Central memory CD8-positive, alpha-beta T cell (primary cell): ENCODE data around the gene RASSF5.
"Not testable (repeated sequence)": the region's sequence is repeated elsewhere in the genome, so short reads cannot be mapped to it uniquely, and the experiment has no call there.

Source experiments
- ATAC-seq: fragments of 150-1000 bp; cut with Tn5 transposase; replicated peaks from 2 replicates; pipeline ENCODE4 v1.10.0; 2022; ENCODE audit warnings: mild to moderate bottlenecking, moderate FRiP score, moderate number of reproducible peaks; ENCODE audit not compliant: poor library complexity, severe bottlenecking; ENCODE audit errors: extremely low read depth
- DNase-seq, 2 donors: peaks; one replicate each; pipeline ENCODE4 v3.0.0; 2021; ENCODE audit warnings: low spot score in 2 of 2
- H3K27ac Mint-ChIP-seq: one replicate; pipeline ENCODE4 v1.8.0; 2022; ENCODE audit warnings: low read depth, mild to moderate bottlenecking, moderate library complexity, mixed read lengths
- H3K27me3 Mint-ChIP-seq: one replicate; pipeline ENCODE4 v1.8.0; 2022; ENCODE audit warnings: mixed read lengths
- H3K36me3 Mint-ChIP-seq: one replicate; pipeline ENCODE4 v1.8.0; 2022; ENCODE audit warnings: mild to moderate bottlenecking, moderate library complexity, mixed read lengths; ENCODE audit not compliant: insufficient read depth
- H3K4me1 Mint-ChIP-seq: one replicate; pipeline ENCODE4 v1.8.0; 2022; ENCODE audit warnings: mixed read lengths
- H3K4me3 Mint-ChIP-seq: one replicate; pipeline ENCODE4 v1.8.0; 2022; ENCODE audit warnings: mild to moderate bottlenecking, moderate library complexity, mixed read lengths
- H3K9me3 Mint-ChIP-seq: one replicate; pipeline ENCODE4 v1.8.0; 2022; ENCODE audit warnings: mixed read lengths

Gene RASSF5

GRCh38 chr1:206479183-206480125 is 27.9 kb upstream of the RASSF5 start:
- peak; percentile 56 for ATAC-seq
- peak; percentile 44 to 50 for DNase-seq
- H3K4me1 Mint-ChIP-seq, result peaks cover 10% of the 10 kb centered on the region
- no peaks in the 10 kb centered on the region for H3K9me3 Mint-ChIP-seq
- H3K4me3 Mint-ChIP-seq, result no peak overlapping the region
- no peaks in the 10 kb centered on the region for H3K27me3 Mint-ChIP-seq
- peak overlapping the region; percentile 3 for H3K27ac Mint-ChIP-seq
- H3K36me3 Mint-ChIP-seq, result peaks cover 41% of the 10 kb centered on the region

DNA sequence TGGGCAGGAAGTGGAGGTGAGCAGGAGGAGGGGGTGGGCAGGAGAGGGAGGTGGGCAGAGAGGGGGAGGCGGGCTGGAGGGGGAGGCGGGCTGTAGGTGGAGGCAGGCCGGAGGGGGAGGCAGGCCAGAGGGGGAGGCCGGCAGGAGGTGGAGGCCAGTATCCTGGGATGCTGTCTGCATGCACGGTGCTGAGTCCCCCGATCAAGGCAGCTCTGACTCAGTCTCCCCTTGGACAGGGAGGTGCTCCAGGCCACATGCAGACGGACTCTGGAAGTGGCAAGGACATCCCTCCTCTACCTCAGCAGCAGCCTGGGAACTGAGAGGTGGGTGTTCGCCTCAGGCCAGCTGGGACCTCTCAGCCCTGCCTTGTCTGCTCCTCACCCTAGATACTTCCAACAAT is 27.1 kb upstream of the RASSF5 start:
- peak overlapping the region; percentile 22 for H3K27ac Mint-ChIP-seq

DNA sequence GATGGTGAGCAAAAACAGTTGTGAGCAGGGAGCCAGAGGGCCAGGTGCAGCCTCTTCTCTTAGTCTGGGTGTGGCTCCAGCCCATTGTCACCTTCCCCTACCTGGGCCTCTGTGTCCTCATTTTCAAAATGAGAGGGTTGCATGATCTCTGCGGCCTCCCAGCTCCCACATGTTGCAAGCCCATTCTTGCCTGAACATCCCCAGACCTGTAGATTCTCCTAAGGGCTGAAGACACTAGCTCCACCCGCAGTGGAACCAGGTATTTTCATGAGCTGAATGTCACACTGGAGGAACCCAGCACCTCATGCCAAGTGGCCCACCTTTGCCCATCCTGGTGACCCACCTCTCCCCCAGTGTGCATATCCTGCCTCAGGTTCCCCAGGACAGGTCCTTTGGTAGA is 24.7 kb upstream of the RASSF5 start:
- no peak for ATAC-seq
- DNase-seq, result no peak
- no peak overlapping the region for H3K4me3 Mint-ChIP-seq
- H3K36me3 Mint-ChIP-seq, result peaks cover 37% of the 10 kb centered on the region
- no peaks in the 10 kb centered on the region for H3K27me3 Mint-ChIP-seq
- H3K9me3 Mint-ChIP-seq, result no peaks in the 10 kb centered on the region
- peaks cover 10% of the 10 kb centered on the region for H3K4me1 Mint-ChIP-seq
- H3K27ac Mint-ChIP-seq, result no peak overlapping the region

More for the DNA sequence above, 27.1 kb upstream of the RASSF5 start:
- Mint-ChIP-seq H3K36me3 (peaks cover 39% of the 10 kb centered on the region), H3K4me1 (peaks cover 10% of the 10 kb centered on the region), H3K9me3 (no peaks in the 10 kb centered on the region), H3K27me3 (no peaks in the 10 kb centered on the region), H3K4me3 (no peak overlapping the region)
- DNase-seq (no peak), ATAC-seq (no peak)

- not testable (repeated sequence) for H3K4me1 Mint-ChIP-seq, ATAC-seq, H3K27ac Mint-ChIP-seq, H3K9me3 Mint-ChIP-seq, H3K4me3 Mint-ChIP-seq, DNase-seq, H3K27me3 Mint-ChIP-seq
- H3K36me3 Mint-ChIP-seq, result peaks cover 38% of the 10 kb centered on the region
Observed at GRCh38 chr1:206483864-206484263, 23.5 kb upstream of the RASSF5 start.

GRCh38 chr1:206484901-206485300 is 22.4 kb upstream of the RASSF5 start:
- Mint-ChIP-seq H3K36me3 (peaks cover 38% of the 10 kb centered on the region), H3K27me3 (no peaks in the 10 kb centered on the region), H3K4me1 (no peaks in the 10 kb centered on the region), H3K4me3 (no peak overlapping the region), H3K9me3 (no peaks in the 10 kb centered on the region), H3K27ac (no peak overlapping the region)
- DNase-seq (no peak), ATAC-seq (no peak)

DNA sequence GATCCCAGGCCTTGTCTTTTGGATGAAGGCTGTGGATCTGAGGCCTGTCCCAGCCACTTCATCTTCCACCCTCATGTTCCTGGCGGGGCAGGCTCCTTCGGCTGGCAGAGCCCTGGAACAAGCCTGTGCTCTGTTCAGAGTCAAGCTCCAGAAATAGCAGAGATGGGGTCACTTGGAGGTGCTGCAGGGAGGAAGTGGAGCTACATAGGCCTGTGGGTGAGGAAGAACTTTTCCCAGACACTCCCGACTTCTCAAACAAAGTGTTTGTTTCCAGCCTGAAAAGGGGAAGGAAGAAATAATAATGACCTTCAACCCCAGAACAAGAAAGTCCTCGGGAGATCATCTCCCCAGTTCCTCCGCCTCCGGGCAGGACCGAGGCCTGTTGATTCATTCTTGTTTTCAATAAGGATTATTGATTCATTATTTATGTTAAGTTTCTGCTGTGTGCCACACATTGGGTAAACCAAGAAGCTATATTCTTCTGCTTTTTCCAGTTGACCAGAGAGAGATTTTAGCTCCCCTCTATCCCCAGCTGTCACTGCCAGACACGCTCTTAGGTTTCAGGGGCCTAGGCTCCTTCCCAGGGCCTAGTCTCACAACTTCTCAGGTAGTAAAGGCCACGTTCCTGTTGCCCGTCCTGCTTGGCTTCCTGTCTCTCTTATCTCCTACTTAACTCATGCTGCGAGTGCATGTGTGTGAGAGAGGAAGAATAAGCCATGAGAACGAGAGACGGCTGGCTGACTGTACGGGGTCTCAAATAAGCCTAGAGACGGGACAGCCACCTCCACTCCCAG is 20.1 kb upstream of the RASSF5 start:
- ATAC-seq (no peak), DNase-seq (no peak)
- H3K27ac Mint-ChIP-seq, result no peak overlapping the region

DNA sequence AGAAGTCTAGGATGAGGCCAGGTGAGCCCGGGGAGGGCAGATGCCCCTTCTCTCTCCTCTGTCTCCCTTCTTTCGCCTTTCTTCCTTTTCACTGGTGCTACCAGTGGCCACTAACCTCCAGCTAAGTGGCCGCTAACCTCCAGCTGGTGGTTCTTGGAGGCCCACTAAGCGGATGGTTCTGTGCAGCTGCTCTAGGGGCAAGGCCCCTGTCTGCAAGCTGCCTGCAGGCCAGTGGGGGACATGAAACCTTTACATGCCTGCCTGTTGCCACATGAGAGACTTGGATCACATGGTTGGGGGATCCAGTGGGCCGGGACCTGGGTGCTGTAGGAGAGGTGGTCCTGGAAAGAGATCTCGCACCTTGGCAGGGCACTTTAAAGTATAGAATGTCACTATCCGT is 19.4 kb upstream of the RASSF5 start:
- ATAC-seq, result no peak
- no peaks in the 10 kb centered on the region for H3K9me3 Mint-ChIP-seq
- H3K36me3 Mint-ChIP-seq, result peaks cover 34% of the 10 kb centered on the region
- DNase-seq, result no peak
- H3K4me1 Mint-ChIP-seq, result peaks cover 6% of the 10 kb centered on the region
- no peak overlapping the region for H3K4me3 Mint-ChIP-seq
- no peak overlapping the region for H3K27ac Mint-ChIP-seq
- H3K27me3 Mint-ChIP-seq, result no peaks in the 10 kb centered on the region

More for the DNA sequence above, 20.1 kb upstream of the RASSF5 start:
- Mint-ChIP-seq H3K4me1 (peaks cover 6% of the 10 kb centered on the region), H3K9me3 (no peaks in the 10 kb centered on the region), H3K4me3 (no peak overlapping the region), H3K36me3 (peaks cover 39% of the 10 kb centered on the region), H3K27me3 (no peaks in the 10 kb centered on the region)

- H3K9me3 Mint-ChIP-seq, result no peaks in the 10 kb centered on the region
- ATAC-seq (no peak), DNase-seq (no peak)
- peaks cover 6% of the 10 kb centered on the region for H3K4me1 Mint-ChIP-seq
- H3K27me3 Mint-ChIP-seq, result no peaks in the 10 kb centered on the region
- H3K36me3 Mint-ChIP-seq, result peaks cover 34% of the 10 kb centered on the region
- no peak overlapping the region for H3K27ac Mint-ChIP-seq
- no peak overlapping the region for H3K4me3 Mint-ChIP-seq
Observed at GRCh38 chr1:206488466-206488865, 18.9 kb upstream of the RASSF5 start.

- H3K4me3 Mint-ChIP-seq, result no peak overlapping the region
- DNase-seq, result peak; percentile 57 to 64
- H3K27me3 Mint-ChIP-seq, result no peaks in the 10 kb centered on the region
- peaks cover 6% of the 10 kb centered on the region for H3K4me1 Mint-ChIP-seq
- H3K27ac Mint-ChIP-seq, result no peak overlapping the region
- peaks cover 36% of the 10 kb centered on the region for H3K36me3 Mint-ChIP-seq
- ATAC-seq, result no peak
- H3K9me3 Mint-ChIP-seq, result no peaks in the 10 kb centered on the region
Observed at GRCh38 chr1:206489980-206490770, 17.2 kb upstream of the RASSF5 start.

- H3K9me3 Mint-ChIP-seq, result no peaks in the 10 kb centered on the region
- no peak for ATAC-seq
- no peak overlapping the region for H3K27ac Mint-ChIP-seq
- H3K4me1 Mint-ChIP-seq, result peaks cover 6% of the 10 kb centered on the region
- no peak for DNase-seq
- peaks cover 35% of the 10 kb centered on the region for H3K36me3 Mint-ChIP-seq
- H3K4me3 Mint-ChIP-seq, result no peak overlapping the region
- H3K27me3 Mint-ChIP-seq, result no peaks in the 10 kb centered on the region
Observed at GRCh38 chr1:206490771-206491405, 16.4 kb upstream of the RASSF5 start.

GRCh38 chr1:206491616-206492015 is 15.7 kb upstream of the RASSF5 start:
- H3K4me1 Mint-ChIP-seq, result peaks cover 13% of the 10 kb centered on the region
- DNase-seq, result no peak
- no peaks in the 10 kb centered on the region for H3K27me3 Mint-ChIP-seq
- no peak overlapping the region for H3K4me3 Mint-ChIP-seq
- peaks cover 37% of the 10 kb centered on the region for H3K36me3 Mint-ChIP-seq
- H3K27ac Mint-ChIP-seq, result no peak overlapping the region
- no peak for ATAC-seq
- H3K9me3 Mint-ChIP-seq, result no peaks in the 10 kb centered on the region

DNA sequence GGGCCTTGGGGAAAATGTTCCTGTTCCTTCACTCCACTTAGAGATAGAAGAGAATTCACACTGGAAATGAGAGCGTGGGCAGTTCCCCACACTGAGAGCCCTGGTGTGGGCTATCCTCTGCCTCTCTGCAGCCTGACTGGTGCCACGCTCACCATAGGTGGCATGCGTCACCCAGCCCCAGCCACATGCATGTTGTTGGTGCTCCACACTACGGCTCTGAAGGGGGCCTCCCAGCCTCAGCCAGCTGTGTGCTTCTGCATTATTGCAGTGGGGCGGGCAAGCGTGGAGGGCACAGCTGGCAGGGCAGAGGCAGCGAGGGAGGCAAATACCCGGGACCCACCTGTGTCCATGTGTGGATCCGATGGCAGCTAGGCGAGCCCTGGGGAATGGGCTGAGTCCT is 14.7 kb upstream of the RASSF5 start:
- Mint-ChIP-seq H3K4me3 (no peak overlapping the region), H3K27me3 (no peaks in the 10 kb centered on the region), H3K9me3 (no peaks in the 10 kb centered on the region), H3K4me1 (peaks cover 19% of the 10 kb centered on the region), H3K27ac (no peak overlapping the region), H3K36me3 (peaks cover 34% of the 10 kb centered on the region)
- no peak for DNase-seq
- no peak for ATAC-seq
